Measurements from ENCODE around the gene FAM53A. TPM values are rescaled to one million over a fixed set of nuclear protein-coding genes. Genes with fewer than 3 reads are reported as not detected.

The FAM53A gene
- total and polyA plus RNA-seq, 10 of the 15 experiments (the other 5 are each of a cell fraction or from before 2014, with no cell fraction given), result 0.02 to 0.87 (median 0.38) TPM; not detected in 2

GRCh38 chr4:1713003-1713851 is 29.1 kb upstream of the FAM53A start:
- SMC1A ChIA-PET (ENCODE audit: uncharacterized antibody, unreplicated experiment), result interaction anchor here (0.7 to 2.5 kb wide), 4 partner anchors 11 to 20 kb away, joined by 3 to 8 read pairs (median 4); no protein-coding TSS in a partner anchor
- WGBS (ENCODE audit: insufficient coverage, insufficient replicate concordance, low lambda C conversion rate, missing lambda C conversion rate), result under 1% methylated on average over 35 of the region's 35 CpGs
- CTCF ChIA-PET, result interaction anchor here (1.1 to 16.2 kb wide), 3 partner anchors 10 to 20 kb away, joined by 4 to 258 read pairs (median 8); no protein-coding TSS in a partner anchor
- ATAC-seq (peak; percentile 6), DNase-seq (ENCODE audit: low read depth, low spot score) (no peak), FAIRE-seq (no peak)
- Histone ChIP-seq H3K36me3 (ENCODE audit: control insufficient read depth in 2 of 2, insufficient read depth in 2 of 2, low read length in 1 of 2) (peaks cover 4 to 9% of the 10 kb centered on the region in 2 experiments), H3K9ac (ENCODE audit: control insufficient read depth, insufficient read depth, low read length) (peak overlapping the region; percentile 97), H3K4me1 (ENCODE audit: control insufficient read depth, insufficient read depth, low read length) (peaks cover 31% of the 10 kb centered on the region), H3K27me3 (replicated peaks in 1 of 2; ENCODE audit: control insufficient read depth in 2 of 2, insufficient read depth in 2 of 2, low read length in 1 of 2) (no peaks in the 10 kb centered on the region), H3K27ac (ENCODE audit: control insufficient read depth, insufficient read depth) (peak overlapping the region; percentile 99), H3K9me3 (replicated peaks; ENCODE audit: control insufficient read depth, insufficient read depth, low read length) (no peaks in the 10 kb centered on the region), H3K4me3 (peak overlapping the region; percentile 98), H2AFZ (ENCODE audit: control insufficient read depth, low read depth, low read length) (peak overlapping the region; percentile 83), H3K79me2 (ENCODE audit: control insufficient read depth, insufficient read depth, low read length) (peaks cover 79% of the 10 kb centered on the region), H4K20me1 (ENCODE audit: control insufficient read depth, insufficient read depth) (no peaks in the 10 kb centered on the region; the same call in 1 of the 2 replicates), H3K4me2 (ENCODE audit: control insufficient read depth, insufficient read depth) (peak overlapping the region; percentile 98)
- POLR2A ChIA-PET, result interaction anchor here (0.6 to 3.4 kb wide), 6 partner anchors 9 to 823 kb away, joined by 3 to 34 read pairs (median 4); partner anchors contain the start of genes TACC3 and TMEM129
- in situ Hi-C loops (cut with MboI), result no loop called here
- BruUV-seq (replicated peaks), result TSS peak; percentile 86
- RAD21 ChIA-PET (ENCODE audit: unreplicated experiment), result interaction anchor here (0.8 to 2.5 kb wide), 5 partner anchors 9 to 20 kb away, joined by 3 to 14 read pairs (median 6); no protein-coding TSS in a partner anchor
- intact Hi-C loops (cut with micrococcal nuclease; ENCODE audit: unreplicated experiment), result loop anchor here (2.0 to 5.0 kb wide), 2 partner anchors 28 to 159 kb away; partner anchors contain the start of genes FAM53A and NSD2
- TF ChIP-seq TCF3 (IDR thresholded peaks at IDR 0.05; ENCODE audit: borderline replicate concordance, insufficient read depth, low read depth, low read length), result no peak
- peak; percentile 39 to 46; a peak in 3 of 4 replicates for TF ChIP-seq IKZF2 (IDR thresholded peaks at IDR 0.05)
- no peak for TF ChIP-seq MYC (IDR thresholded peaks at IDR 0.05; ENCODE audit: insufficient read depth, insufficient read length, insufficient replicate concordance, low read length, severe bottlenecking)
- TF ChIP-seq REST (IDR thresholded peaks at IDR 0.05; ENCODE audit: low read depth, low read length), result no peak
- no peak for TF ChIP-seq ZBTB11 (CRISPR knock-in tag; IDR thresholded peaks at IDR 0.05)
- peak; percentile 2 for TF ChIP-seq E4F1 (IDR thresholded peaks at IDR 0.05; ENCODE audit: borderline replicate concordance, partially characterized antibody)
- TF ChIP-seq HDGF (IDR thresholded peaks at IDR 0.05), result 0 out of 2 replicates have a peak, but pooled peaks have one; percentile 24

Data from GM12878 (cell line).